Ishikawa (cell line): ENCODE results near the gene CD9.

Experiments used
- CEBPB ChIP-seq: IDR thresholded peaks from 2 replicates; pipeline ENCODE4 v1.6.1; 2012
- CREB1 ChIP-seq: IDR thresholded peaks from 2 replicates; pipeline ENCODE4 v1.6.1; 2012; ENCODE audit warnings: low read depth
- EGR1 ChIP-seq: IDR thresholded peaks from 2 replicates; pipeline ENCODE4 v1.6.1; 2012
- EP300 ChIP-seq: IDR thresholded peaks from 2 replicates; pipeline ENCODE4 v1.6.1; 2012; ENCODE audit warnings: borderline replicate concordance
- FOXM1 ChIP-seq: IDR thresholded peaks from 2 replicates; pipeline ENCODE4 v1.6.1; 2012; ENCODE audit warnings: low read depth, borderline replicate concordance
- NFIC ChIP-seq: IDR thresholded peaks from 2 replicates; pipeline ENCODE4 v1.6.1; 2012
- RAD21 ChIP-seq: IDR thresholded peaks from 2 replicates; pipeline ENCODE4 v1.6.1; 2012; ENCODE audit warnings: low read depth
- TAF1 ChIP-seq: IDR thresholded peaks from 2 replicates; pipeline ENCODE4 v1.6.1; 2012; ENCODE audit warnings: low read depth, mild to moderate bottlenecking
- TCF12 ChIP-seq: IDR thresholded peaks from 2 replicates; pipeline ENCODE4 v1.6.1; 2012; ENCODE audit warnings: low read depth
- TEAD4 ChIP-seq: IDR thresholded peaks from 2 replicates; pipeline ENCODE4 v1.6.1; 2012
- YY1 ChIP-seq: IDR thresholded peaks from 2 replicates; pipeline ENCODE4 v1.6.1; 2012; ENCODE audit warnings: low read depth
- ZBTB7A ChIP-seq: IDR thresholded peaks from 2 replicates; pipeline ENCODE4 v1.6.1; 2012; ENCODE audit warnings: low read depth
- TF ChIP-seq, protein P1 (sequence below): IDR thresholded peaks from 2 replicates; pipeline ENCODE4 v1.6.1; 2012
- TF ChIP-seq, protein P2 (sequence below): IDR thresholded peaks from 2 replicates; pipeline ENCODE4 v1.6.1; 2012
- TF ChIP-seq, protein P3 (sequence below): IDR thresholded peaks from 2 replicates; pipeline ENCODE4 v1.6.1; 2012; ENCODE audit warnings: low read depth, mild to moderate bottlenecking

Gene CD9

DNA sequence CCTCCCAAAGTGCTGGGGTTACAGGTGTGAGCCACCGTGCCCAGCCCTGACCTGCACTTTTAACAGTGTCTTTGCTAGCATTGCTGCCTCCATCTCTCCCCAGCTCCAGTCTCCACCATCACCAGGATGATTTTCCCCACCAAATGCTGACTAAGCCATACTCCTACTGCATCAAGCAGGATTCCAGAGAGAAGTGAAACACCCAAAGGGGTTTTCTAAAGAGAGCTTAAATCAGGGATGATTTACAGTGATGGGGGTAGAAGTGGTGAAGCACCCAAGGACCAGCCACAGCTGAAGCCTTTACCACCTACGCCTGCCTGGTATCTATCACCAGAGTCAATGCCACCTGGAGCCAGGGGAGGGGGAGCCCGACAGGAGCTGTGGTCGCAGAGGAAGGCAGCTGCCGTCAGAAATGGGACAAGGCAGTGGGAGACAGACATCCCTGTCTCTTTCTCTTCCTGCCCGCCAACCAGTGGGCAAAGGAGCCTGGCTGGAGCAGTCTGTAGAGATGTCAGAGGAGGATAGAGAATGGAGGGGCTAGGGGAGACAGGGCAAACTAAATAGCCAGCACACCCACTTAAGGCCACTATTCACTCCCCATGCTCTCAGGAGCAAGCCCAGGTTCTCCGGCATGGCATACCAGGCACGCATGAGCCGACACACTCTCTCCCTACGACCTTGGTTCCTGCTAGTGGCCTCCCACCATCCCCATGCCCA lies 22.4 kb upstream of the CD9 start:
- no peak for TF ChIP-seq TCF12

DNA sequence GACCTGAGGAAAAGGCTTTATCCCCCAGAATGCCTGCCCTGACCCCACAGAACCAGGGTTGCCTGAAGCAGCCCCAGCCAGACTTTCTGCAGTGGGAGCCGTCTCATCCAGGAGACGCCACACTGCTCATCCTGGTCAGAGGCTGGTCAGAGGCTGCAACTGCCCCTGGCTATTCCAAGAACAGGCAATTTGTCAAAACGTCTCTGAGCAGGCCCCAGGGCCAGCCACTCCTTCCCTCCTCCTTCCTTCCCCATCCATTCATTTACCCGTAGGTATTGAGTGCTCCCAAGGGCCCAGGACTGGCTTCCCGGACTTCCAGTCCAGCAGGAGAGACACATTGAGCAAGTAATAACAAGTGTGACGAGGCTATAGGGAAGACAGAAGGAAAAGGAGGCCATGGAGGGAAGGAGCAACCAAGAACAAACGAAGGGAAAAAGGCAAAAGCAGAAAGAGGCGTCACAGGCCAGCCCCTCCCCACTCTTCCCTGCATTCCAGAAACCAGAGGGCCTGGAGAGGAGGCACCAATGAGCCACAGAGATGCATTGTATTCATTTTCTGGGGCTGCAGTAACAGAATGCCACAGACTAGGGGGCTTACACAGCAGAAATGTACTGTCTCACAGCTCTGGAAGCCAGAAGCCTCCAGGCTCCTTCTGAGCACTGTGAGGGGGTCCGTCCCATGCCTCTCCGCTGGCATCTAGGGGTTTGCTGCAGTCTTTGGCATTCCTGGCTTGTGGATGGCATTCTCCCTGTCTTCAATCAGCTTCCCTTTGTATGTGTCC lies 21.0 kb upstream of the CD9 start:
- TF ChIP-seq YY1 (no peak), TCF12 (no peak), EGR1 (no peak), NFIC (no peak), CEBPB (no peak), FOXM1 (no peak), TEAD4 (no peak), RAD21 (no peak), ZBTB7A (no peak), CREB1 (no peak), EP300 (no peak), TAF1 (no peak)
- TF ChIP-seq, protein P1, sequence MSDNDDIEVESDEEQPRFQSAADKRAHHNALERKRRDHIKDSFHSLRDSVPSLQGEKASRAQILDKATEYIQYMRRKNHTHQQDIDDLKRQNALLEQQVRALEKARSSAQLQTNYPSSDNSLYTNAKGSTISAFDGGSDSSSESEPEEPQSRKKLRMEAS = no peak
- TF ChIP-seq, protein P2, sequence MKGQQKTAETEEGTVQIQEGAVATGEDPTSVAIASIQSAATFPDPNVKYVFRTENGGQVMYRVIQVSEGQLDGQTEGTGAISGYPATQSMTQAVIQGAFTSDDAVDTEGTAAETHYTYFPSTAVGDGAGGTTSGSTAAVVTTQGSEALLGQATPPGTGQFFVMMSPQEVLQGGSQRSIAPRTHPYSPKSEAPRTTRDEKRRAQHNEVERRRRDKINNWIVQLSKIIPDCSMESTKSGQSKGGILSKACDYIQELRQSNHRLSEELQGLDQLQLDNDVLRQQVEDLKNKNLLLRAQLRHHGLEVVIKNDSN = no peak
- TF ChIP-seq, protein P3, sequence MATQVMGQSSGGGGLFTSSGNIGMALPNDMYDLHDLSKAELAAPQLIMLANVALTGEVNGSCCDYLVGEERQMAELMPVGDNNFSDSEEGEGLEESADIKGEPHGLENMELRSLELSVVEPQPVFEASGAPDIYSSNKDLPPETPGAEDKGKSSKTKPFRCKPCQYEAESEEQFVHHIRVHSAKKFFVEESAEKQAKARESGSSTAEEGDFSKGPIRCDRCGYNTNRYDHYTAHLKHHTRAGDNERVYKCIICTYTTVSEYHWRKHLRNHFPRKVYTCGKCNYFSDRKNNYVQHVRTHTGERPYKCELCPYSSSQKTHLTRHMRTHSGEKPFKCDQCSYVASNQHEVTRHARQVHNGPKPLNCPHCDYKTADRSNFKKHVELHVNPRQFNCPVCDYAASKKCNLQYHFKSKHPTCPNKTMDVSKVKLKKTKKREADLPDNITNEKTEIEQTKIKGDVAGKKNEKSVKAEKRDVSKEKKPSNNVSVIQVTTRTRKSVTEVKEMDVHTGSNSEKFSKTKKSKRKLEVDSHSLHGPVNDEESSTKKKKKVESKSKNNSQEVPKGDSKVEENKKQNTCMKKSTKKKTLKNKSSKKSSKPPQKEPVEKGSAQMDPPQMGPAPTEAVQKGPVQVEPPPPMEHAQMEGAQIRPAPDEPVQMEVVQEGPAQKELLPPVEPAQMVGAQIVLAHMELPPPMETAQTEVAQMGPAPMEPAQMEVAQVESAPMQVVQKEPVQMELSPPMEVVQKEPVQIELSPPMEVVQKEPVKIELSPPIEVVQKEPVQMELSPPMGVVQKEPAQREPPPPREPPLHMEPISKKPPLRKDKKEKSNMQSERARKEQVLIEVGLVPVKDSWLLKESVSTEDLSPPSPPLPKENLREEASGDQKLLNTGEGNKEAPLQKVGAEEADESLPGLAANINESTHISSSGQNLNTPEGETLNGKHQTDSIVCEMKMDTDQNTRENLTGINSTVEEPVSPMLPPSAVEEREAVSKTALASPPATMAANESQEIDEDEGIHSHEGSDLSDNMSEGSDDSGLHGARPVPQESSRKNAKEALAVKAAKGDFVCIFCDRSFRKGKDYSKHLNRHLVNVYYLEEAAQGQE = no peak

DNA sequence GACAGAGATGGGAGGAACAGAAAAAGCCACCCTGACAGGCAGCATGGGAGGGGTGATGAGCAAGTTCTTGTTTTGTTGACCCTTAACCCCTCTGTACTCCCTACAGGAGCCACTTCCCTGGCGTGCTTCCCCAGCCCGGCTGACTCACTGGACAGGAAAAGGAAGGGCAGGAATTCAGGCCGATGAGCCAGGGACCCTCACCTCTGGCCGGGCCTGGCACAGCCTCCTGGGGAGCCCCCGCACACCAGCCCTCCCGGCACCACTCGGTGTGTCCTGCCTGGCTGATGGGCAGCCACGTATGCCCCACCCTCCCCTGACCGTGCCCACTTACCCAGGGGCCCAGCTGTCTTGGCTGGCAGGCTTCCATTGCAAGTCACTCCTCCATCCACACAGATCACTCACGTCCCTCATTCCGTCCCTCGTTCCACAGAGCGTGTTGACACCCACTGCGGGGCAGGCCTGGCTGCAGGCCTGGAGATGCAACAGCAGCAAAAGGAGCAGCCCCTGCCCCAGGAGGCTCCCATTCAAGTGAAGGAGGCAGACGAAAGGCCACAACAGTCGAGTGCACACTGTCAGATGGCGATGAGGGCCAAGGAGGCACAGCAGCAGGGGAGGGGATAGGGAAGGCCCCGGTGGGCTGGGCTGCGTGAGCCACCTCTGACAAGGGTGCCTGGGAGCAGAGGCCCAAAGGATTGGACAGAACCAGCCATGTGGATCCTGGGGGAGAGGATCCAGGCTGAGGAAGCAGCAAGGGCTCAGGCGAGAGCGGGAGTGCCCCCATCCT lies 19.7 kb upstream of the CD9 start:
- TF ChIP-seq, protein P3 = no peak
- no peak for TF ChIP-seq NFIC
- TF ChIP-seq CREB1 = no peak
- TF ChIP-seq RAD21 = no peak
- no peak for TF ChIP-seq TEAD4
- TF ChIP-seq ZBTB7A = no peak
- TF ChIP-seq TCF12 = no peak

DNA sequence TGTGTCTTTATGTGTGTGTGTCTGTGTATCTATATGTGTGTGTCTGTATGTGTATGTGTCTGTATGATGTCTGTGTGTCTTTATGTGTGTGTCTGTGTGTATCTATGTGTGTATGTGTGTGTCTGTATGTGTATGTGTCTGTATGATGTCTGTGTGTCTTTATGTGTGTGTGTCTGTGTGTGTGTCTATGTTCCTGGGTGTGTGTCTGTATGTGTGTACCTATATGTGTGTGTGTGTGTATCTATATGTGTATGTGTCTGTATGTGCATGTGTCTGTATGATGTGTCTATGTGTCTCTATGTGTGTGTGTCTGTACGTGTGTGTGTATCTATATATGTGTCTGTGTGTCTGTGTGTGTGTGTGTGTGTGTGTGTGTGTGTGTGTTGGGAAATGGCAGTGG lies 19.0 kb upstream of the CD9 start:
- no peak for TF ChIP-seq EP300
- TF ChIP-seq ZBTB7A = no peak
- TF ChIP-seq, protein P3 = no peak
- no peak for TF ChIP-seq FOXM1
- no peak for TF ChIP-seq EGR1
- TF ChIP-seq TCF12 = no peak
- TF ChIP-seq TAF1 = no peak
- no peak for TF ChIP-seq TEAD4
- no peak for TF ChIP-seq YY1
- TF ChIP-seq CREB1 = no peak
- no peak for TF ChIP-seq RAD21
- TF ChIP-seq, protein P2 = no peak
- TF ChIP-seq, protein P1 = no peak
- no peak for TF ChIP-seq NFIC
- no peak for TF ChIP-seq CEBPB
